GM12878 (cell line): ENCODE results near the gene UHRF2.

Source experiments
- CTCF ChIP-seq, 3 experiments: IDR thresholded peaks in 2 of 3; conservative IDR thresholded peaks in 1 of 3; 2 replicates each; pipeline ENCODE4 v1.5.1; 2011; ENCODE audit warnings: low read depth in 3 of 3, low read length in 3 of 3, mild to moderate bottlenecking in 3 of 3, control low read depth in 2 of 3, moderate library complexity in 2 of 3, inconsistent platforms in 1 of 3, mixed read lengths in 1 of 3; ENCODE audit not compliant: control insufficient read depth in 2 of 3, insufficient read depth in 1 of 3; ENCODE audit errors: extremely low read depth in 1 of 3
- E4F1 ChIP-seq: fragments of 450-650 bp; IDR thresholded peaks from 2 replicates; pipeline ENCODE4 v1.6.1; 2018; ENCODE audit warnings: borderline replicate concordance, mild to moderate bottlenecking; ENCODE audit not compliant: partially characterized antibody
- GABPA ChIP-seq: IDR thresholded peaks from 2 replicates; pipeline ENCODE4 v1.6.1; 2014; ENCODE audit warnings: antibody characterized with exemption, low read depth, mild to moderate bottlenecking, inconsistent platforms
- HCFC1 ChIP-seq: fragments of 150-350 bp; IDR thresholded peaks from 2 replicates; pipeline ENCODE4 v1.6.1; 2014; ENCODE audit warnings: low read length
- MYC ChIP-seq: IDR thresholded peaks from 2 replicates; pipeline ENCODE4 v1.6.1; 2011; ENCODE audit warnings: mild to moderate bottlenecking, low read length, moderate library complexity, inconsistent platforms; ENCODE audit not compliant: insufficient read depth, insufficient replicate concordance, insufficient read length, severe bottlenecking
- PML ChIP-seq: IDR thresholded peaks from 2 replicates; pipeline ENCODE4 v1.6.1; 2012; ENCODE audit warnings: low read length, inconsistent platforms
- POLR2AphosphoS5 ChIP-seq: IDR thresholded peaks from 2 replicates; pipeline ENCODE4 v1.6.1; 2011; ENCODE audit warnings: mild to moderate bottlenecking, low read length, inconsistent platforms
- PRDM15 ChIP-seq: fragments of 450-650 bp; formaldehyde crosslinking; IDR thresholded peaks from 2 replicates; pipeline ENCODE4 v1.4.0; 2020; ENCODE audit warnings: mild to moderate bottlenecking, moderate library complexity
- RAD51 ChIP-seq: fragments of 450-650 bp; IDR thresholded peaks from 2 replicates; pipeline ENCODE4 v1.6.1; 2016; ENCODE audit warnings: moderate library complexity, mild to moderate bottlenecking, inconsistent platforms
- SIN3A ChIP-seq: IDR thresholded peaks from 2 replicates; pipeline ENCODE4 v1.6.1; 2012; ENCODE audit warnings: low read depth, low read length, improper control_type of control experiment
- SRF ChIP-seq, 2 experiments: IDR thresholded peaks; 2 replicates each; pipeline ENCODE4 v1.6.1; 2011; ENCODE audit warnings: low read depth in 2 of 2, low read length in 2 of 2, mild to moderate bottlenecking in 1 of 2, moderate library complexity in 1 of 2
- SUPT20H ChIP-seq: IDR thresholded peaks from 2 replicates; pipeline ENCODE4 v1.6.1; 2011; ENCODE audit warnings: low read depth, mild to moderate bottlenecking, low read length, moderate library complexity, borderline replicate concordance; ENCODE audit not compliant: control insufficient read depth
- ZNF384 ChIP-seq: IDR thresholded peaks from 2 replicates; pipeline ENCODE4 v1.6.1; 2012; ENCODE audit warnings: low read depth, mild to moderate bottlenecking, low read length, improper control_type of control experiment, borderline replicate concordance

- no peak for TF ChIP-seq PML
- no peak for TF ChIP-seq CTCF (IDR thresholded peaks at IDR 0.05 in 2 of 3, conservative IDR thresholded peaks at IDR 0.05 in 1 of 3; ENCODE audit: control insufficient read depth in 2 of 3, extremely low read depth in 1 of 3, insufficient read depth in 1 of 3, low read depth in 3 of 3, low read length in 3 of 3)
- TF ChIP-seq SIN3A: no peak
- TF ChIP-seq RAD51: no peak
- no peak for TF ChIP-seq HCFC1
- no peak for TF ChIP-seq PRDM15 (CRISPR knock-in tag)
- TF ChIP-seq SRF (IDR thresholded peaks at IDR 0.05; ENCODE audit: low read depth in 2 of 2, low read length in 2 of 2): no peak
- TF ChIP-seq POLR2AphosphoS5: no peak
- TF ChIP-seq SUPT20H: no peak
- TF ChIP-seq MYC: no peak
- TF ChIP-seq ZNF384: no peak
- TF ChIP-seq E4F1: no peak
- TF ChIP-seq GABPA: no peak
Measured at GRCh38 chr9:6461619-6462018, 48.6 kb downstream of the UHRF2 start.
